ENCODE data around the gene EFHD1.

The EFHD1 gene

GRCh38 chr2:232615339-232615738 is 18.1 kb upstream of the EFHD1 start:
- no peak for TF ChIP-seq CTCF (IDR thresholded peaks at IDR 0.05; ENCODE audit: control insufficient read depth, extremely low read depth, insufficient read depth)
- no peak for DNase-seq (ENCODE audit: low read depth)
- H3K4me3 ChIP-seq (ENCODE audit: low read depth, low read length) = no peak overlapping the region

GRCh38 chr2:232621186-232621585 is 12.2 kb upstream of the EFHD1 start:
- no peak for DNase-seq (ENCODE audit: low read depth)
- no peak for TF ChIP-seq CTCF (IDR thresholded peaks at IDR 0.05; ENCODE audit: control insufficient read depth, extremely low read depth, insufficient read depth)
- H3K4me3 ChIP-seq (ENCODE audit: low read depth, low read length) = no peak overlapping the region

GRCh38 chr2:232622563-232622962 is 10.8 kb upstream of the EFHD1 start:
- TF ChIP-seq CTCF (IDR thresholded peaks at IDR 0.05; ENCODE audit: control insufficient read depth, extremely low read depth, insufficient read depth) = no peak
- no peak for DNase-seq (ENCODE audit: low read depth)
- no peak overlapping the region for H3K4me3 ChIP-seq (ENCODE audit: low read depth, low read length)

GRCh38 chr2:232623768-232624765 is 9.3 kb upstream of the EFHD1 start:
- no peak overlapping the region for H3K4me3 ChIP-seq (ENCODE audit: low read depth, low read length)
- no peak for DNase-seq (ENCODE audit: low read depth)
- no peak for TF ChIP-seq CTCF (IDR thresholded peaks at IDR 0.05; ENCODE audit: control insufficient read depth, extremely low read depth, insufficient read depth)

GRCh38 chr2:232626584-232626983 is 6.8 kb upstream of the EFHD1 start:
- TF ChIP-seq CTCF (IDR thresholded peaks at IDR 0.05; ENCODE audit: control insufficient read depth, extremely low read depth, insufficient read depth) = no peak
- DNase-seq (ENCODE audit: low read depth) = no peak
- H3K4me3 ChIP-seq (ENCODE audit: low read depth, low read length) = no peak overlapping the region

- TF ChIP-seq CTCF (IDR thresholded peaks at IDR 0.05; ENCODE audit: control insufficient read depth, extremely low read depth, insufficient read depth) = no peak
- H3K4me3 ChIP-seq (ENCODE audit: low read depth, low read length) = no peak overlapping the region
- DNase-seq (ENCODE audit: low read depth) = no peak
Observed at GRCh38 chr2:232628466-232629128, 4.8 kb upstream of the EFHD1 start.

All from LNCaP clone FGC (cell line).